HT1080 (cell line): Measurements from ENCODE around the gene SPATA31D4. TPM values are rescaled to one million over a fixed set of nuclear protein-coding genes. Genes with fewer than 3 reads are reported as not detected.
"Not testable (repeated sequence)": the region's sequence is repeated elsewhere in the genome, so short reads cannot be mapped to it uniquely, and the experiment has no call there.

Experiments
- DNase-seq: peaks from one replicate; pipeline ENCODE4 v3.0.0-alpha.2; 2015; ENCODE audit warnings: low read depth
- polyA plus RNA-seq, 2 experiments: library from polyadenylated mRNA; depleted of rRNA; stranded (reverse); fragments of >200 nt; gene quantifications; 2 replicates each; pipeline ENCODE4 v1.2.3, GENCODE V29; 2015
- total RNA-seq: library from RNA; depleted of rRNA; stranded (reverse); fragments of >200 nt; shearing (Covaris generic); gene quantifications from 2 replicates; pipeline ENCODE4 v1.2.3, GENCODE V29; 2014; rRNA removed

SPATA31D4 gene
- not detected in 2 replicates for total RNA-seq
- polyA plus RNA-seq (2015; cell fraction: cytosol; rRNA removed): not detected in 2 replicates
- not detected in 2 replicates for polyA plus RNA-seq (2015; cell fraction: nucleus; rRNA removed)

DNA sequence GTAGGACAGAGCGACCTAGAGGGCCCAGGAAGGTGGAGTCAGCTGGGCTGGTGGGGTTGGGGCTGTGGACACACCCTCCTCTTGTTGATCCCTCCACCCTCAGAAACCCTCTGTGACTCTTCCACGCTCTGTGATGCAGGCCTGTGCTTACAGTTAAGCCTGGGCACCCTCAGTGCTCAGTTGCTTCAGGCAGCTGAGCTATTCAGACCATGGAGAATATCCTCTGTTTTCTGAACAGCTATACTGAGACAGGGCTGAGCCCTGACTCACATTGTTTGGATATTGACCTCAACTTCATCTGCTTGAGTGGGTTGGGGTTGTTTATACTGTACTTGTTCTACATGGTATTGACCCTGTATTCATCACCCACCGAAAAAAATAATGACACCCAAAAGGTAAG, at the start of gene SPATA31D4:
Gene SPATA31D4, plus strand, starts transcription at position 124 of the 400 bp plus-strand sequence. Its CDS starts 86 bp downstream, at position 210.
- not testable (repeated sequence) for DNase-seq

DNA sequence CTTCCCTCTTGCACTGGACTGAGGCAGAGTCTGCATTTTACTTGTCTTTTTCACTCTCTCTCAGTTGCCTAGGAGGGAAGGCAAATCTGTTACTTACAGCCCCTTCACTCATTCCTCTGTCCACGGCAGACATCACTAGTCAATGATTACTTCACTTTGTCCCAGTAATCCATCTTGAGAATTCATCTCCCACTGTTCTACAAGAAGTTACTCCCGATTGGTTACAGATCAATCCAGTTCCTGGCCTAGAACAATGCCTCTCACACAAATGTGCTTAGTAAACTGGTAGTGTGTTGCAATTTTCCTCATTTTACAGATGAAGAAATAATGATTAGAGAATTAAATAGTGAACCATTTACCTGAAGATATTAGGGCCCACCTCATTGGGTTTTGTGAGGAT, 49.7 kb upstream of the SPATA31D4 start:
- no peak for DNase-seq

DNA sequence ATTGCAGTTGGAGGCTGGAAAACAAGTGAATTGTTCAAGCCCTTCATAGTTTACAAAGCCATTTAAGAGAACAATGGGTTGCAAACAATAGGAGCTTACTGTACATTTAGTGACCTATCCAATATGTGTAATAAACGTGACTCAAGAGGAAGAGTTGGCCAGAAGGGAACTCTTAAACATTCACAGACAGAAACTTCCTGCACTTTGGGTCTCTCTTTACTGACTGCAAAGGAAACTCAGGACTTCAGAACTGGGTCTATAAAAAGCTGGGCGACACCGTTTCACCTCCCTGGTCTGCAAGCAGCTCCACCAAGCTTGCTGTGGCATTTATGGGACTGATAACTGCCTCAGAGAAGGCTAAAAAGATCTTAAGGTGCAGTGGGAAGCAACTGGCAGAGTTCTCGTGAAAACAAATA, 48.7 kb upstream of the SPATA31D4 start:
- peak; percentile 73 for DNase-seq

DNA sequence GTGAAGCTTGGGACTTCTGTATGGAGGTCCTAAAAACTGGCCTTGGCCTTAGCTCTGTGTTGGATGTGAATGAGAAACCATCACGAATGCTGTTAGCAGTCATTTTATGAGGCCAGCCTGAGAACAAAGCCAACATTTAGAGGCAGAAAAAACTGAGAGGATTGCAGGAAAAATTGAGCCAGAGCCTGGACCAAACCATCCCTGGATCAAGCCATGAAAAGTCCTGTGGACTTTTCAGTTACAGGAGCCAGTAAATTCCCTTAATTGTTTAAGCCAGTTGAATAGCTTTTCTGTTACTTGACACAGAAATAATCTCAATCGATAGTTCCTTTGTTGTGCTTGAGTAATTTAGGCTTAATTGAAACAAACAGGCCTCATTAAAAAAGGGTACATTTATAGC, 42.6 kb upstream of the SPATA31D4 start:
- DNase-seq: no peak

DNA sequence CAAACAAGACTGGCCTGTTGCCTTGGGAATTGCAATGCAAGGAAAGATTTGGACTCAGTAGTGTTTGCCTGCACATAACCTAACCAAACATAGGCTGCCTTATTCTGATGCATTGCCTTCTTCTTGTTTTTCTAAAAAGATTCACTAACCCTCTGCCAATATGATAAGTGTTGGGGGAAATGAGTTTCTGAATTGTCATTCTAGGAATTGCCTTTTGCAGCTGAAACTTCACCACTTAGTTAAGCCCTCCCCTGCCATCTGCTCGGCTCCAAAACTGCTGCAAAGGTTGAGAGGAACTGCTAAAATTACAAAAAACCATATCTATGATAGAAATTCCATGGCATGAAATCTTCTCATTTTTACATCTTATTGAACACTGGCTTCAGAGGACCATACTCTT, 41.6 kb upstream of the SPATA31D4 start:
- no peak for DNase-seq

DNA sequence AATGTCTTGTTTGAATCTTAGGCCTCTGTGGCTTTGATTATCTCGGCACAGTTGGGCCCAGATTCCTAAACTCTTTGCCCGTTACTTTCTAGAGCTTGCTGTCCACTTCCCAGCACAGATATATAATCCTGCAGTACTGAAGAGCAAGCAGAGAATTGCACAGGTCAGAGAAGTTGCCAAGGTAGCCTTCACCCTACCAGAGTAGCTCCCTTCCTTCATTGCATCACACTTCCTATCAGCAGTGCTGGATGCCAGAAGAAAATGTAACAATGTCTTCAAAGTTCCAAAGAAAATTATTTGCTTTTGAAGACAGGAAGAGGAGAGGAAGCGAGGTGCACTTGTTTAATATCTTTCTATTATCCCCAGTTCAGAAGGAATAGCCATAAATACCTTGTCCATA, 38.1 kb upstream of the SPATA31D4 start:
- no peak for DNase-seq

DNA sequence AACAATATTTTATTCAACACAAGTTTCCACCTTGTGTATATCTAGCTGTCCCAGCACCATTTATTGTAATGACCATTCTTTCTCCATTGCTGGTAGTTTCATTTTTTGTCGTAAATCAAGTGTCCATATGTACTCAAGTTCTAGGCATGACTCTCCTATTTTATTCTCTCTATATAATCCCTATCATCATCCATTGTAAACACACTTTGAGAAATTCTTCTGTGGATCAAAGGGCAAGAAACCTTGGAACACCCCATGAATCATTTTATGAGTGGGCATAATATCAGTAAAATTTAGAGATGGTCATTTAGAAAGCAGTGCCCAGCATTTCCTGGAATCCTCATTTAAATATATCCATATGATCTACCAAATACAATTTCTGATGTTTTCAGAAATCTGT, 35.8 kb upstream of the SPATA31D4 start:
- DNase-seq: no peak

DNA sequence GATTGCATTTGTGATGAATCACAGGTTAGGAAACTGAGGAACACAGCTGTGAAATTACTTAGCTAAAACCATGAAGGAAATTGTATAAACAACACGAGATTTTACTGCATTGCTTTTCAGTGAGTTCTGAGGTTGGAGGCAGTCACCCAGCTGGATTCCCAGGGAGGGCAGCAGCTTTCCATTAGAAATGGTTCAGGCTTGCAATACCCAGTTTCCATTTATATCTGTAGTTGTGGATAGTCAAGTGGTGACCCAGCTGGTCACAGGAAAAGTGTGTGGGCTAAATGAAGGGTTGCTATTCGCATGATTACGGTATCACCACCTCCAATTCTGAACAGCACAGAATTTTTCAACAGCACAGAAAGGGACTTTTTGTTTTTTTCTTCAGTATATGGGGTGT, 34.3 kb upstream of the SPATA31D4 start:
- no peak for DNase-seq

DNA sequence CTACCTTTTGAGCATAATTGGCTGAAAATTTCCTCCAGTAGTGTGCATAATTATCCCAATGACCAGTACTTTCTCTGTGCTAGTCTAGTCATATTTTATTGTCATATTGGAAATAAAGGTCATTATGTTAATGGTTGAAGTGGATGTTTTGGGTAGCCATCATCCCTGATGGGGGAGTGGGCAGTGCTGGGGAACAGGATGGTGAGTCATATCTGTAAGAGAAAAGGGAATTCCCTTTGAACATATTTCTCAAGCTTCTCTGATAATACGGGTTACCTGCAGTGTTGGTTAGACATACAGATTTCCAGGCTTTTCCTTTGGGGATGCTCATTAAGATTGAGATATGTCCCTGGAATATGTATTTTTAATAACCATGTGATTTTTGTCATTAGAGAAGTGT, 33.3 kb upstream of the SPATA31D4 start:
- peak; percentile 39 for DNase-seq

DNA sequence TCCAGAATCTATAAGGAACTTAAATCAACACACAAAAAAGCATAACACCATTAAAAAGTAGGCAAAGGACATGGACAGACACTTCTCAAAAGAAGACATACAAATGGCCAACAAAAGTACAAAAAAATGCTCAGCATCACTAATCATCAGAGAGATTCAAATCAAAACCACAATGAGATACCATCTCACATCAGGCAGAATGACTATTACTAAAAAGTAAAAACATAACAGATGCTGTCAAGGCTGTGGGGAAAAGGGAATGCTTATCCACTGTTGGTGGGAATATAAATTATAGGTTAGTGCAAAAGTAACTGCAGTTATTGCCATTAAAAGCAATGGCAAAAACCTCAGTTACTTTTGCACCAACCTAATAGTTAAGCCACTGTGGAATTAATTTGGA, 32.2 kb upstream of the SPATA31D4 start:
- no peak for DNase-seq

DNA sequence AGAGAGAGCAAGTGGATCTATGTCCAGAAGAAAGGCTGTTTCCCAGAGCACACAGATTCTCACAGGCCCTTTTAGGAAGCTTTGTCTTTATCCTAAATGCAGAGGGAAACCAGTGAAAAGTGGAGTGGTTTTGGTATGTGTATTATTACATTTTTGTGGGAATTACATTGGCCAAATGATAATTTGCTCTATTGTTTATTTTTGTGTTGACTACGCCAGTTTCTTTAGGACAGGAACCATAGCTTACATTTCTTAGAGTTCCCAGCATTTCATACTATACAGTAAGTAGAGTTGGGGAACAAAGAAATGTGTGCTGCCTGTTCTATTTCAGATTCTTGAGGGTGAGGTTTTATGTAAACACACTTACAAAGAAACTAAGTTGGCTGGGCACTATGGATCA, 29.4 kb upstream of the SPATA31D4 start:
- no peak for DNase-seq

DNA sequence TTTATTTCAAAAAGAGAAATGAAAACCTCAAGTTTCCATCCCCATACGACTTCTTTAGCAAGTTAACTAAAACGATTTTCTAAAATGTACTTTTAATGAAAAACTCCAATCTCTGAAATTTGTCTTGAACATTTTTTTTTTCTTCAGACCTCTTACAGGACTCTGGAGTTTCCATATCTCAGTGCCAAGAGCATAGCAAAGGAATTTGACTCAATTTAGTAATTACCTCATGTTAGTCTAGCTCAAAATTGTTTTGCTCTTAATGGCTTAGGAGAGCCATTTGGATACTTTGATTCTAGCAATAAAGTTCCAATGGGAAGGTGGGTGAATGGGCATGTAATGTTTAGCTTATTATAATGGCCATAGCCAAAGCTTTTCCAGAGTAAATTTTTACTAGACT, 26.0 kb upstream of the SPATA31D4 start:
- no peak for DNase-seq

DNA sequence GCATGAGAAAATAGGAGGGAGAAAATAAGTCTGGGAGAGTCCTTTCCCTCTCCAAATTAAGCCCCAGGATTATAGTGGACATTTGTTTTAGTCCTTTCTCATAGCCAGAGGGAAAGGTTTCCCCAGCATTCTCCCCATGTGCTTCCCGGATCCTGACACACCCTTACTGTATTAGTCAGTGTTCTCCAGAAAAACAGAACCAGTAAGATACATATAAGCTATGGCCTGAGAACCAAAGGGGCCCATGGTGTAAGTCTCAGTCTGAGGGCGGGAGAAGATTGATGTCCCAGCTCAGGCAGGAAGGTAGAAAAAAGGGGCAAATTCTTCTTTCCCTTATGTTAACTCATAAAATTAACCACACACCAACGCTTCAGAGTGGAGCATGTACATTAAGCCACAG, 25.6 kb upstream of the SPATA31D4 start:
- peak; percentile 44 for DNase-seq

DNA sequence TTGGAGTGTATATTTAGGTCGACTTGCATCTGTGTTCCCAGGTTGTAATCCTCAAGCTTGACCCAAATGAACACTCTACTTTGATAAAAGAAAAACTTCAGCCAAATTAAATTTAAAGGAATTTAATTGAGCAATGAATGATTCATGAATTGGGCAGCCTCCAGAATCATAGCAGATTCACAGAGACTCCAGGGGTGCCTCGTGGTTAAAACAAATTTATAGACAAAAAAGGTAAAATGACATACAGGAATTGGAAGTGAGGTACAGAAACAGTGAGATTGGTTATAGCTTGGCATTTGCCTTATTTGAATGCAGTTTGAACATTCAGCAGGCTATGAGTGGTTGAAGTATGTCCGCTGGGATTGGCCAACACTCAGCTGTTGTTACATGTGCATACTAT, 21.6 kb upstream of the SPATA31D4 start:
- peak; percentile 22 for DNase-seq

DNA sequence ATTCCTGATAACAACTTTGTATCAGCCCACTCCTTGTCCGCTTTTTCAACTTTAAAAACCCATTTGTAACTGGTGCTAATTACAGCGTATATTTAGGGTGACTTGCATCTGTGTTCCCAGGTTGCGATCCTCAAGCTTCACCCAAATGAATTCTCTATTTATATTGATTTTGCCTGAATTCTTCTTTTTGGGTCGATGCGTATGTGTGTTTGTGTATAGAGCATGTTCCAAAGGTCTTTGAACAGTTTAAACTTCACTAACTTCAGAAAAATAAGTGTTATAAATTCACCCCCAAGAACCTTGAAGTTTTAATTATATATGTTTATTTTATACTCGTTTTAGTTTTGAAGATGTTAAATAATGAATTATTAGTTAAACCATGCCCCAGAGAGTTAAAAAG, 16.1 kb upstream of the SPATA31D4 start:
- DNase-seq: no peak

DNA sequence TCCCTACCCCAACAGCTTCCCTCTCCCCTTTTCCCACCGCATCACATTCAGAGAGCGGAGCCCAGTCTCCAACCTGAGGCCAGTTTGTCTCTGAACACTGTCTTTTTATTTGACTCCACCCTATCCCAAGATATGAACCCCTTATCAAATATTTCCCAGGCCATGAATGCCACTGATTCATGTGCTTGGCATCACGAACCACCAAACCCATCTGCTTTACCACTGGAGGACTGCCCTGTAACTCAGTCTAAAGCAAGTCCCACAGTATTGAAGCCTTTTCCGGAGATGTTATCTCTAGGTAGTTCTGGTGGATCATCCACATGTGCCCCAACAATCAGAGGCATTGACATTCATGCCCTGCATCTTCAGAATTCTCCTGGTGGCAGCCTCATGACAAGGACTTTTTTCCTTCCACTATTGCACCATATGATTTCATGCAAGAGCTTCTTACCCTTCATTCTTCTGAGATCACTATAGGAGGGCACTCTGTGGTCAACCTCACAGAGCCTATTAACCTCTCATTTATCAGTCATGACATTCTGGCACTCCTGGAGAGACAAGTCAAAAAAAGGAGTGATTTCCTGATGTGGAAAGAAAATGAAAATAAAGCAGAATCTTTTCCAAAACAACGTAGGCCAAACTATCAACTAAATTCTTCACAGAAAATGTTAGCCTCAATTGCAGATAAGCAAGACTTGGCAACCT, 12.3 kb upstream of the SPATA31D4 start:
- peak; percentile 28 for DNase-seq

DNA sequence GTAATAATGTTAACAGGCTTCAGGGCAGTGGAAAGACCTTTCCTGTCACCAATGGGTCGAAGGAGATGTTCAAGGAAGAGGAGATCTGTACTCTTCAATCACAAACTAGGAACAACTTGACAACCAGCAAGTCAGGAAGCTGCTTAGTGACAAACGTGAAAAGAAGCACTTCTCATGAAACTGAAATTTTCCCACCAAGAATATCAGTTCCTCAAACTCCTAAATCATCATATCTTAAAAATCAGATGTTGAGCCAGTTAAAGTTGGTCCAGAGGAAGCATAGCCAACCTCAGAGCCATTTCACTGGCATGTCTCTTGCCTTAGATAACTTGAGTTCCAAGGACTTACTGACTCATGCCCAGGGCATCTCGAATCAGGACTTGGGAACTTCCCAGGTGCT, 9.7 kb upstream of the SPATA31D4 start:
- not testable (repeated sequence) for DNase-seq

DNA sequence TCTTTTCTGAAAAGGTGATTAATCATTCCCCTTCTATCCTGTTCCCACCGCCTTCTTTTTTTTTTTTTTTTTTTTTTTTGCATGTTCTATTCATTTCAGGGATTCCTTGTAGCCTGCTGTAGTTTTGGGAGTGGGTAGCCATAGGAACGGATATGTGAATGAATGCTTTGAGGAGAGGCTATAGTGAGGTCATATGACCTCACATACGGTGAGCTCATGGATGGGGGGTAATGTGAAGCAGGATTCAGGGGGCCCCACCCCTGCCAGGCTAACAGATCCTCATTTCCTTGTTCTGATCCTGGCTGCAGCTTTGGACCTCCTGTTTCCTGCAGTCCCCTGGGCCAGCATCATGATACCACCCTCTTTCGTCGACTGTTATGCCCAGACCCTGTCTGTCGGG, 1.9 kb downstream of the SPATA31D4 start:
- DNase-seq: not testable (repeated sequence)

DNA sequence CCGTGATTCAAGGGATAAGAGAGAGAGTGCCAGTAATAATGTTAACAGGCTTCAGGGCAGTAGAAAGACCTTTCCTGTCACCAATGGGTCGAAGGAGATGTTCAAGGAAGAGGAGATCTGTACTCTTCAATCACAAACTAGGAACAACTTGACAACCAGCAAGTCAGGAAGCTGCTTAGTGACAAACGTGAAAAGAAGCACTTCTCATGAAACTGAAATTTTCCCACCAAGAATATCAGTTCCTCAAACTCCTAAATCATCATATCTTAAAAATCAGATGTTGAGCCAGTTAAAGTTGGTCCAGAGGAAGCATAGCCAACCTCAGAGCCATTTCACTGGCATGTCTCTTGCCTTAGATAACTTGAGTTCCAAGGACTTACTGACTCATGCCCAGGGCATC, 5.3 kb downstream of the SPATA31D4 start:
- not testable (repeated sequence) for DNase-seq

DNA sequence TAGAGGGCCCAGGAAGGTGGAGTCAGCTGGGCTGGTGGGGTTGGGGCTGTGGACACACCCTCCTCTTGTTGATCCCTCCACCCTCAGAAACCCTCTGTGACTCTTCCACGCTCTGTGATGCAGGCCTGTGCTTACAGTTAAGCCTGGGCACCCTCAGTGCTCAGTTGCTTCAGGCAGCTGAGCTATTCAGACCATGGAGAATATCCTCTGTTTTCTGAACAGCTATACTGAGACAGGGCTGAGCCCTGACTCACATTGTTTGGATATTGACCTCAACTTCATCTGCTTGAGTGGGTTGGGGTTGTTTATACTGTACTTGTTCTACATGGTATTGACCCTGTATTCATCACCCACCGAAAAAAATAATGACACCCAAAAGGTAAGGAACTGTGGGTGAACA, 15.2 kb downstream of the SPATA31D4 start, which contains the start of gene SPATA31D3:
Gene SPATA31D3, plus strand, starts transcription at position 108 of the 400 bp plus-strand sequence. Its CDS starts 86 bp downstream, at position 194.
- not testable (repeated sequence) for DNase-seq

DNA sequence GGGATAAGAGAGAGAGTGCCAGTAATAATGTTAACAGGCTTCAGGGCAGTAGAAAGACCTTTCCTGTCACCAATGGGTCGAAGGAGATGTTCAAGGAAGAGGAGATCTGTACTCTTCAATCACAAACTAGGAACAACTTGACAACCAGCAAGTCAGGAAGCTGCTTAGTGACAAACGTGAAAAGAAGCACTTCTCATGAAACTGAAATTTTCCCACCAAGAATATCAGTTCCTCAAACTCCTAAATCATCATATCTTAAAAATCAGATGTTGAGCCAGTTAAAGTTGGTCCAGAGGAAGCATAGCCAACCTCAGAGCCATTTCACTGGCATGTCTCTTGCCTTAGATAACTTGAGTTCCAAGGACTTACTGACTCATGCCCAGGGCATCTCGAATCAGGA, 20.4 kb downstream of the SPATA31D4 start:
- DNase-seq: not testable (repeated sequence)

DNA sequence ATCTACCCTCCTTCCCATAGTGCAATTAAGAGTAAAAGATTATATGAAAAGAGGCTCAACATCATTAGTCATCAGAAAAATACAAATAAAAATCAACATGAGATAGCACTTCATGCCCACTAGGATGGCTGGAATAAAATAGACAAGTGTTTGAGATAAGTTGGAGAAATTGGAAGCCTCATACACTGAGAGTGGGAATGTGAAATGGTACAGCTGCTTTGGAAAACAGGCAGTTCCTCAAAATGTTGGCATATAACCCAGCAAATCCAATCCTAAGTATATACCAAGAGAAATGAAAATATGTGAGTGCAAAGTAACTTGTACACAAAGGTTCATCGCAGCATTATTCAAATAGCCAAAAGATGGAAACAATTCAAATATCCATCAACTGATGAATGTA, 24.9 kb downstream of the SPATA31D4 start:
- DNase-seq: no peak

DNA sequence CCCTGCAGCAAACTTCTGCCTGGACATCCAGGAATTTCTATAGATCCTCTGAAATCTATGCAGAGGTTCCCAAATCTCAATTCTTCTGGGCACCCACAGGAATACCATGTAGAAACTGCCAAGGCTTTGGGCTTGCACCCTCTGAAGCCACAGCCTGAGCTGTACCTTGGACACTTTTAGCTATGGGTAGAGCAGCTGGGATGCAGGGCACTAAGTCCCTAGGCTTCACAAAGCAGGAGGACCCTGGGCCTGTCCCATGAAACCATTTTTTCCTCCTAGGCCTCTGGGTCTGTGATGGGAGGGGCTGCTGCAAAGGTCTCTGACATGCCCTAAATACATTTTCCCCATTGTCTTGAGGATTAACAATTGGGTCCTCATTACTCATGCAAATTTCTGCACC, 27.4 kb downstream of the SPATA31D4 start:
- no peak for DNase-seq
